Panc1 (cell line): ENCODE data around the gene PODNL1. TPM values are rescaled to one million over a fixed set of nuclear protein-coding genes. Genes with fewer than 3 reads are reported as not detected.

Source experiments
- ATAC-seq: fragments of 200-7000 bp; cut with Tn5 transposase; 2 replicates; pipeline ENCODE4 v1.9.1; 2020; ENCODE audit warnings: mild to moderate bottlenecking, moderate library complexity
- BruUV-seq: library from RNA; stranded (reverse); fragments of 400-500 nt; replicated peaks from 2 replicates; lab custom pipeline; 2021; lab: Mats Ljungman, UMichigan
- CTCF ChIA-PET: fragments of 300-600 bp; sonication (Branson Sonifier 250); formaldehyde crosslinking; loops from one replicate; lab custom pipeline; 2022; ENCODE audit warnings: antibody characterized with exemption; lab: Charles Lee
- POLR2A ChIA-PET: fragments of 300-600 bp; sonication (Branson Sonifier 250); formaldehyde crosslinking; loops from one replicate; lab custom pipeline; 2022; ENCODE audit warnings: antibody characterized with exemption; lab: Charles Lee
- DNase-seq: peaks from one replicate; pipeline ENCODE4 v3.0.0-alpha.2; 2010; ENCODE audit warnings: low read depth, low spot score
- H3K27ac ChIP-seq: 2 replicates; pipeline ENCODE4 v1.5.1; 2011; ENCODE audit warnings: mild to moderate bottlenecking, low read length, inconsistent platforms
- H3K27me3 ChIP-seq: fragments of 200-500 bp; sonication (Bioruptor generic); 2 replicates; pipeline ENCODE4 v1.6.0; 2014; ENCODE audit warnings: low read length, inconsistent platforms; ENCODE audit not compliant: control insufficient read depth, insufficient read depth
- H3K36me3 ChIP-seq: fragments of 200-500 bp; sonication (Bioruptor generic); 2 replicates; pipeline ENCODE4 v1.5.1; 2014; ENCODE audit warnings: inconsistent platforms, mild to moderate bottlenecking, low read length, moderate library complexity; ENCODE audit not compliant: control insufficient read depth, insufficient read depth
- H3K4me1 ChIP-seq: 2 replicates; pipeline ENCODE4 v1.5.1; 2011; ENCODE audit warnings: inconsistent platforms, mild to moderate bottlenecking, low read length, moderate library complexity; ENCODE audit not compliant: control insufficient read depth, insufficient read depth
- H3K4me3 ChIP-seq, 2 experiments: 2 replicates each; pipeline ENCODE4 v1.5.1; 2011 to 2012; ENCODE audit warnings: low read depth in 2 of 2, low read length in 2 of 2, mild to moderate bottlenecking in 2 of 2, inconsistent platforms in 1 of 2, moderate library complexity in 1 of 2
- H3K9me3 ChIP-seq: fragments of 200-500 bp; sonication (Bioruptor generic); 2 replicates; pipeline ENCODE4 v1.5.1; 2014; ENCODE audit warnings: low read depth, mild to moderate bottlenecking, inconsistent platforms, low read length, moderate library complexity; ENCODE audit not compliant: control insufficient read depth, insufficient read depth
- CTCF ChIP-seq: fragments of 450-650 bp; IDR thresholded peaks from 2 replicates; pipeline ENCODE4 v1.5.1; 2017; ENCODE audit warnings: mild to moderate bottlenecking
- POLR2AphosphoS5 ChIP-seq: IDR thresholded peaks from 2 replicates; pipeline ENCODE4 v1.6.1; 2012; ENCODE audit warnings: mild to moderate bottlenecking, low read depth, low read length, moderate library complexity
- REST ChIP-seq, 2 experiments: IDR thresholded peaks; 2 replicates each; pipeline ENCODE4 v1.6.1; 2011 to 2012; ENCODE audit warnings: low read depth in 2 of 2, control low read depth in 1 of 2, low read length in 1 of 2, mild to moderate bottlenecking in 1 of 2, moderate library complexity in 1 of 2; ENCODE audit not compliant: insufficient read depth in 1 of 2
- SIN3A ChIP-seq: IDR thresholded peaks from 2 replicates; pipeline ENCODE4 v1.6.1; 2012; ENCODE audit warnings: low read depth, mild to moderate bottlenecking, low read length, moderate library complexity, borderline replicate concordance; ENCODE audit not compliant: insufficient read depth
- TCF7L2 ChIP-seq: IDR thresholded peaks from 2 replicates; pipeline ENCODE4 v1.6.1; 2011; ENCODE audit warnings: mild to moderate bottlenecking, low read depth, low read length, inconsistent platforms
- in situ Hi-C: cut with HindIII; loops from 2 replicates; pipeline ENCODE4 v1.10.0; 2016; ENCODE audit warnings: low sequenced_read_pairs, low pct_unique_long_range_greater_than_20kb
- intact Hi-C: fragments of 100-400 bp; cut with micrococcal nuclease; formaldehyde crosslinking; loops from one replicate; pipeline ENCODE4 v1.10.0; 2022; ENCODE audit not compliant: unreplicated experiment
- total RNA-seq: library from RNA; stranded (reverse); gene quantifications from one replicate; pipeline ENCODE4 v1.2.1, GENCODE V29; 2021; ENCODE audit not compliant: unreplicated experiment

Gene PODNL1
- total RNA-seq, 1 experiment from 2014 or later: 1.4 TPM

- BruUV-seq: no TSS peak
- ChIA-PET CTCF (no interaction called here), POLR2A (no interaction called here)
- H3K4me1 ChIP-seq: no peaks in the 10 kb centered on the region
- H3K9me3 ChIP-seq: no peaks in the 10 kb centered on the region
- no peak for ATAC-seq
- no peak for DNase-seq
- no peak overlapping the region for H3K27ac ChIP-seq
- H3K27me3 ChIP-seq: no peaks in the 10 kb centered on the region
- in situ Hi-C loops (no loop called here), intact Hi-C loops (no loop called here)
- H3K36me3 ChIP-seq: no peaks in the 10 kb centered on the region
- H3K4me3 ChIP-seq: no peak overlapping the region
- TF ChIP-seq REST (IDR thresholded peaks at IDR 0.05; ENCODE audit: insufficient read depth in 1 of 2, low read depth in 2 of 2, low read length in 1 of 2) (no peak), CTCF (no peak), TCF7L2 (no peak)
These were observed 30.8 kb upstream of the PODNL1 start for GRCh38 chr19:13968999-13969398.

- POLR2A ChIA-PET: no interaction called here
These were observed 30.2 kb upstream of the PODNL1 start for GRCh38 chr19:13968383-13968935.

More at GRCh38 chr19:13968383-13968935, 30.2 kb upstream of the PODNL1 start:
- Histone ChIP-seq H3K27ac (no peak overlapping the region), H3K4me3 (no peak overlapping the region), H3K27me3 (no peaks in the 10 kb centered on the region), H3K36me3 (no peaks in the 10 kb centered on the region), H3K9me3 (no peaks in the 10 kb centered on the region), H3K4me1 (no peaks in the 10 kb centered on the region)
- TF ChIP-seq TCF7L2 (no peak), CTCF (no peak), POLR2AphosphoS5 (no peak), REST (IDR thresholded peaks at IDR 0.05; ENCODE audit: insufficient read depth in 1 of 2, low read depth in 2 of 2, low read length in 1 of 2) (no peak), SIN3A (no peak)
- ATAC-seq: no peak
- no TSS peak for BruUV-seq
- intact Hi-C loops (no loop called here), in situ Hi-C loops (no loop called here)
- CTCF ChIA-PET: no interaction called here
- DNase-seq: no peak
